IMR-90 (cell line): ENCODE measurements around the gene RAB31. TPM values are rescaled to one million over a fixed set of nuclear protein-coding genes. Genes with fewer than 3 reads are reported as not detected.

Experiments
- ATAC-seq: fragments of 200-7000 bp; cut with Tn5 transposase; 2 replicates; pipeline ENCODE4 v1.9.1; 2020; ENCODE audit warnings: low read depth, mild to moderate bottlenecking, moderate library complexity
- BruUV-seq: library from RNA; stranded (reverse); fragments of 400-500 nt; replicated peaks from 2 replicates; lab custom pipeline; 2021; lab: Mats Ljungman, UMichigan
- CTCF ChIA-PET: fragments of 300-600 bp; formaldehyde crosslinking; extraction: SDS; loops from one replicate; lab custom pipeline; 2021; ENCODE audit warnings: antibody characterized with exemption; lab: Yijun Ruan, JAX
- POLR2A ChIA-PET: fragments of 300-600 bp; sonication (Branson Sonifier 250); formaldehyde crosslinking; loops from one replicate; lab custom pipeline; 2022; ENCODE audit warnings: antibody characterized with exemption; ENCODE audit not compliant: unreplicated experiment; lab: Charles Lee
- DNase-seq: peaks from one replicate; pipeline ENCODE4 v3.0.0; 2013
- H2AFZ ChIP-seq: replicated peaks from 2 replicates; pipeline ENCODE3; 2013; ENCODE audit warnings: low read length, mild to moderate bottlenecking; ENCODE audit not compliant: poor library complexity
- H2AK5ac ChIP-seq: 2 replicates; pipeline ENCODE4 v1.6.1; 2013; ENCODE audit warnings: low read depth, low read length, inconsistent platforms
- H2AK9ac ChIP-seq: replicated peaks from 2 replicates; pipeline ENCODE3; 2013; ENCODE audit warnings: mild to moderate bottlenecking, low read depth, low read length, moderate library complexity; ENCODE audit not compliant: poor library complexity
- H2BK120ac ChIP-seq: 2 replicates; pipeline ENCODE4 v1.6.1; 2013; ENCODE audit warnings: low read depth, low read length, inconsistent platforms
- H2BK15ac ChIP-seq: 3 replicates; pipeline ENCODE4 v1.6.1; 2013; ENCODE audit warnings: low read depth, low read length, inconsistent platforms
- H2BK20ac ChIP-seq: 2 replicates; pipeline ENCODE4 v1.6.1; 2013; ENCODE audit warnings: low read depth, mild to moderate bottlenecking, inconsistent platforms, low read length, moderate library complexity
- H2BK5ac ChIP-seq: 2 replicates; pipeline ENCODE4 v1.6.1; 2013; ENCODE audit warnings: mild to moderate bottlenecking, low read depth, low read length, inconsistent platforms; ENCODE audit not compliant: poor library complexity, severe bottlenecking
- H3K14ac ChIP-seq: replicated peaks from 2 replicates; pipeline ENCODE4 v1.6.1; 2013; ENCODE audit warnings: low read depth, low read length, inconsistent platforms
- H3K18ac ChIP-seq: 2 replicates; pipeline ENCODE4 v1.6.1; 2013; ENCODE audit warnings: low read depth, low read length, control low read depth
- H3K23ac ChIP-seq: 2 replicates; pipeline ENCODE4 v1.6.1; 2013; ENCODE audit warnings: low read depth, low read length, inconsistent platforms
- H3K27ac ChIP-seq: 2 replicates; pipeline ENCODE4 v1.5.1; 2013; ENCODE audit warnings: mild to moderate bottlenecking, control low read depth, low read length; ENCODE audit not compliant: insufficient read depth
- H3K27me3 ChIP-seq: 2 replicates; pipeline ENCODE4 v1.6.1; 2013; ENCODE audit warnings: low read length; ENCODE audit not compliant: control insufficient read depth, insufficient read depth
- H3K36me3 ChIP-seq: 2 replicates; pipeline ENCODE4 v1.6.1; 2013; ENCODE audit warnings: low read length, mixed read lengths; ENCODE audit not compliant: control insufficient read depth, insufficient read depth
- H3K4ac ChIP-seq: 2 replicates; pipeline ENCODE4 v1.6.1; 2013; ENCODE audit warnings: low read depth, low read length, inconsistent platforms
- H3K4me1 ChIP-seq: 2 replicates; pipeline ENCODE4 v1.6.1; 2013; ENCODE audit warnings: low read length, mixed read lengths; ENCODE audit not compliant: control insufficient read depth, insufficient read depth
- H3K4me2 ChIP-seq: 2 replicates; pipeline ENCODE4 v1.6.1; 2013; ENCODE audit warnings: low read depth, mild to moderate bottlenecking, control low read depth, low read length, moderate library complexity
- H3K4me3 ChIP-seq: 2 replicates; pipeline ENCODE4 v1.5.1; 2013; ENCODE audit warnings: low read depth, mild to moderate bottlenecking, control low read depth, low read length, moderate library complexity; ENCODE audit not compliant: insufficient read depth
- H3K56ac ChIP-seq: 2 replicates; pipeline ENCODE4 v1.6.1; 2013; ENCODE audit warnings: low read length, inconsistent platforms; ENCODE audit not compliant: insufficient read depth; ENCODE audit errors: extremely low read depth
- H3K79me1 ChIP-seq, 2 experiments: 2 replicates each; pipeline ENCODE4 v1.6.1; 2013; ENCODE audit warnings: low read length in 2 of 2, inconsistent platforms in 1 of 2, low read depth in 1 of 2
- H3K9ac ChIP-seq: 2 replicates; pipeline ENCODE4 v1.6.1; 2013; ENCODE audit warnings: low read depth, low read length, control low read depth
- H3K9me1 ChIP-seq: 2 replicates; pipeline ENCODE4 v1.6.1; 2013; ENCODE audit warnings: low read length, inconsistent platforms; ENCODE audit not compliant: insufficient read depth
- H3K9me3 ChIP-seq: 2 replicates; pipeline ENCODE4 v1.6.1; 2013; ENCODE audit warnings: low read length; ENCODE audit not compliant: control insufficient read depth, insufficient read depth
- H4K20me1 ChIP-seq: 2 replicates; pipeline ENCODE4 v1.6.1; 2013; ENCODE audit warnings: low read length, inconsistent platforms; ENCODE audit not compliant: insufficient read depth
- H4K5ac ChIP-seq: 2 replicates; pipeline ENCODE4 v1.6.1; 2013; ENCODE audit warnings: mild to moderate bottlenecking, low read depth, low read length, control low read depth
- H4K8ac ChIP-seq, 2 experiments: 2 replicates each; pipeline ENCODE4 v1.6.1; 2013; ENCODE audit warnings: low read depth in 2 of 2, low read length in 2 of 2, control low read depth in 1 of 2, inconsistent platforms in 1 of 2
- H4K91ac ChIP-seq: 2 replicates; pipeline ENCODE4 v1.6.1; 2013; ENCODE audit warnings: low read depth, low read length, inconsistent platforms; ENCODE audit not compliant: insufficient read depth
- BHLHE40 ChIP-seq: fragments of 150-350 bp; IDR thresholded peaks from 2 replicates; pipeline ENCODE4 v1.6.1; 2016; ENCODE audit warnings: mild to moderate bottlenecking, low read depth, low read length
- CEBPB ChIP-seq: IDR thresholded peaks from 2 replicates; pipeline ENCODE4 v1.6.1; 2012; ENCODE audit warnings: low read depth, low read length, improper control_type of control experiment
- CHD1 ChIP-seq: IDR thresholded peaks from 2 replicates; pipeline ENCODE4 v1.6.1; 2012; ENCODE audit warnings: low read depth, low read length, improper control_type of control experiment
- FOS ChIP-seq: fragments of 150-350 bp; IDR thresholded peaks from 2 replicates; pipeline ENCODE4 v1.6.1; 2016; ENCODE audit warnings: low read depth, low read length
- MAZ ChIP-seq: IDR thresholded peaks from 2 replicates; pipeline ENCODE4 v1.6.1; 2012; ENCODE audit warnings: low read depth, mild to moderate bottlenecking, low read length, improper control_type of control experiment, moderate library complexity, borderline replicate concordance
- MXI1 ChIP-seq: IDR thresholded peaks from 2 replicates; pipeline ENCODE4 v1.6.1; 2012; ENCODE audit warnings: low read depth, mild to moderate bottlenecking, low read length, moderate library complexity, borderline replicate concordance
- NFE2L2 ChIP-seq: fragments of 150-350 bp; IDR thresholded peaks from 2 replicates; pipeline ENCODE4 v1.6.1; 2016; ENCODE audit warnings: low read depth, mild to moderate bottlenecking, low read length
- RAD21 ChIP-seq: IDR thresholded peaks from 2 replicates; pipeline ENCODE4 v1.6.1; 2012; ENCODE audit warnings: low read length, improper control_type of control experiment
- RCOR1 ChIP-seq: IDR thresholded peaks from 2 replicates; pipeline ENCODE4 v1.6.1; 2012; ENCODE audit warnings: mild to moderate bottlenecking, low read length, improper control_type of control experiment; ENCODE audit not compliant: insufficient replicate concordance
- SMC3 ChIP-seq: fragments of 150-350 bp; IDR thresholded peaks from 2 replicates; pipeline ENCODE4 v1.6.1; 2016; ENCODE audit warnings: low read depth, mild to moderate bottlenecking, antibody characterized with exemption, low read length, moderate library complexity
- WGBS, 2 experiments: methylation state at CpG; one replicate each; pipeline versions ENCODE4 v1.1.5 to v1.1.7; 2013; ENCODE audit warnings: missing lambda C conversion rate in 2 of 2; ENCODE audit not compliant: insufficient read length in 1 of 2; ENCODE audit errors: extremely low coverage in 2 of 2; 5-methylcytosine and 5-hydroxymethylcytosine counted together
- dilution Hi-C: fragments of 300-500 bp; cut with HindIII; formaldehyde crosslinking; loops from one replicate; pipeline ENCODE4 v1.14.3; 2018; ENCODE audit warnings: low sequenced_read_pairs; ENCODE audit not compliant: unreplicated experiment
- in situ Hi-C: fragments of 300-500 bp; cut with MboI; formaldehyde crosslinking; loops from 3 replicates; pipeline ENCODE4 v1.14.3; 2019; ENCODE audit warnings: low sequenced_read_pairs, inconsistent platforms, mixed read lengths
- intact Hi-C: fragments of 100-400 bp; cut with micrococcal nuclease; formaldehyde crosslinking; loops from 2 replicates; pipeline ENCODE4 v1.10.0; 2022
- polyA plus RNA-seq, 3 experiments: library from polyadenylated mRNA; depleted of rRNA; stranded (reverse); fragments of >200 nt; gene quantifications; 2 replicates each; pipeline ENCODE4 v1.2.3, GENCODE V29; 2012; ENCODE audit warnings: low replicate concordance in 1 of 3
- total RNA-seq: library from RNA; depleted of rRNA; stranded (reverse); fragments of >200 nt; gene quantifications from 2 replicates; pipeline ENCODE4 v1.2.3, GENCODE V29; 2012
- TF ChIP-seq, protein P1 (sequence below): conservative IDR thresholded peaks from 2 replicates; pipeline ENCODE4 v1.5.1; 2012; ENCODE audit warnings: mild to moderate bottlenecking, low read depth, low read length, improper control_type of control experiment
- TF ChIP-seq, protein P2 (sequence below): fragments of 150-350 bp; IDR thresholded peaks from 2 replicates; pipeline ENCODE4 v1.6.1; 2017; ENCODE audit warnings: mild to moderate bottlenecking, antibody characterized with exemption, low read length, low read depth
- TF ChIP-seq, protein P3 (sequence below): fragments of 150-350 bp; IDR thresholded peaks from 2 replicates; pipeline ENCODE4 v1.6.1; 2016; ENCODE audit warnings: low read depth, mild to moderate bottlenecking, low read length, moderate library complexity, borderline replicate concordance

Gene RAB31
- total and polyA plus RNA-seq, 2 of the 4 experiments (the other 2 are of a cell fraction): 13.8 to 26.9 TPM

DNA sequence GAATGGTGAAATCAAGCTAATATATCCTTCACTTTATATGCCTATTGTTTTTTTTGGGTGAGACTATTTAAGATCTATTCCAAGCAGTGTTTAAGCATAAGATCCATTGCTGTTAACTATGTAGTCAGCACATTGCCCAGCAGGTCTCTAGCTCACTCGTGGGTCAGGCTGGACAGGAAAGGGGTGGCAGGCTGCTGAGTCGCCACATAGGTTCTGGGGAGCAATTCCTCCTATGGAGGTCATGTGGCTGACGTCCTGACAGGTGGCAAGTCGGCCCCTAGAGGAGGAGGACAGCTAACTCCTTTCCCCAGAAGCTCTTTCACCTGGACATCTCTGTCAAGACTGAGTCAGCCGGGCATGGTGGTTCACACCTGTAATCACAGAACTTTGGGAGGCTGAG is 13.9 kb upstream of the RAB31 start:
- intact Hi-C loops: no loop called here
- POLR2A ChIA-PET: no interaction called here

More for the DNA sequence above, 13.9 kb upstream of the RAB31 start:
- H2AFZ ChIP-seq: no peak overlapping the region
- H3K4me3 ChIP-seq: no peak overlapping the region
- dilution Hi-C loops (no loop called here), in situ Hi-C loops (no loop called here)
- H3K14ac ChIP-seq: no peak overlapping the region
- ATAC-seq (no peak), DNase-seq (no peak)
- no peak overlapping the region for H3K56ac ChIP-seq
- no peak overlapping the region for H2BK120ac ChIP-seq
- no CpG with 5 or more reads among the region's 5 CpGs for WGBS, 2 experiments
- H3K27me3 ChIP-seq: no peaks in the 10 kb centered on the region
- no peak overlapping the region for H2BK20ac ChIP-seq
- no peak overlapping the region for H2BK5ac ChIP-seq
- H3K4me2 ChIP-seq: no peak overlapping the region
- H3K9me3 ChIP-seq: no peaks in the 10 kb centered on the region
- H2BK15ac ChIP-seq: no peak overlapping the region
- H3K4ac ChIP-seq: no peak overlapping the region
- CTCF ChIA-PET: no interaction called here
- no peaks in the 10 kb centered on the region for H4K20me1 ChIP-seq
- no peak overlapping the region for H3K18ac ChIP-seq
- no peak overlapping the region for H3K9ac ChIP-seq
- no TSS peak for BruUV-seq
- H2AK9ac ChIP-seq: no peak overlapping the region
- no peak overlapping the region for H3K23ac ChIP-seq
- no peaks in the 10 kb centered on the region; the same call in 1 of the 2 replicates for H3K4me1 ChIP-seq
- no peak overlapping the region for H2AK5ac ChIP-seq
- TF ChIP-seq SMC3 (no peak), FOS (no peak), NFE2L2 (no peak), BHLHE40 (no peak), CEBPB (no peak), MXI1 (no peak), CHD1 (no peak), MAZ (no peak), RAD21 (no peak), RCOR1 (no peak)
- TF ChIP-seq, protein P1, sequence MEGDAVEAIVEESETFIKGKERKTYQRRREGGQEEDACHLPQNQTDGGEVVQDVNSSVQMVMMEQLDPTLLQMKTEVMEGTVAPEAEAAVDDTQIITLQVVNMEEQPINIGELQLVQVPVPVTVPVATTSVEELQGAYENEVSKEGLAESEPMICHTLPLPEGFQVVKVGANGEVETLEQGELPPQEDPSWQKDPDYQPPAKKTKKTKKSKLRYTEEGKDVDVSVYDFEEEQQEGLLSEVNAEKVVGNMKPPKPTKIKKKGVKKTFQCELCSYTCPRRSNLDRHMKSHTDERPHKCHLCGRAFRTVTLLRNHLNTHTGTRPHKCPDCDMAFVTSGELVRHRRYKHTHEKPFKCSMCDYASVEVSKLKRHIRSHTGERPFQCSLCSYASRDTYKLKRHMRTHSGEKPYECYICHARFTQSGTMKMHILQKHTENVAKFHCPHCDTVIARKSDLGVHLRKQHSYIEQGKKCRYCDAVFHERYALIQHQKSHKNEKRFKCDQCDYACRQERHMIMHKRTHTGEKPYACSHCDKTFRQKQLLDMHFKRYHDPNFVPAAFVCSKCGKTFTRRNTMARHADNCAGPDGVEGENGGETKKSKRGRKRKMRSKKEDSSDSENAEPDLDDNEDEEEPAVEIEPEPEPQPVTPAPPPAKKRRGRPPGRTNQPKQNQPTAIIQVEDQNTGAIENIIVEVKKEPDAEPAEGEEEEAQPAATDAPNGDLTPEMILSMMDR: no peak
- TF ChIP-seq, protein P2, sequence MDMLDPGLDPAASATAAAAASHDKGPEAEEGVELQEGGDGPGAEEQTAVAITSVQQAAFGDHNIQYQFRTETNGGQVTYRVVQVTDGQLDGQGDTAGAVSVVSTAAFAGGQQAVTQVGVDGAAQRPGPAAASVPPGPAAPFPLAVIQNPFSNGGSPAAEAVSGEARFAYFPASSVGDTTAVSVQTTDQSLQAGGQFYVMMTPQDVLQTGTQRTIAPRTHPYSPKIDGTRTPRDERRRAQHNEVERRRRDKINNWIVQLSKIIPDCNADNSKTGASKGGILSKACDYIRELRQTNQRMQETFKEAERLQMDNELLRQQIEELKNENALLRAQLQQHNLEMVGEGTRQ: no peak
- TF ChIP-seq, protein P3, sequence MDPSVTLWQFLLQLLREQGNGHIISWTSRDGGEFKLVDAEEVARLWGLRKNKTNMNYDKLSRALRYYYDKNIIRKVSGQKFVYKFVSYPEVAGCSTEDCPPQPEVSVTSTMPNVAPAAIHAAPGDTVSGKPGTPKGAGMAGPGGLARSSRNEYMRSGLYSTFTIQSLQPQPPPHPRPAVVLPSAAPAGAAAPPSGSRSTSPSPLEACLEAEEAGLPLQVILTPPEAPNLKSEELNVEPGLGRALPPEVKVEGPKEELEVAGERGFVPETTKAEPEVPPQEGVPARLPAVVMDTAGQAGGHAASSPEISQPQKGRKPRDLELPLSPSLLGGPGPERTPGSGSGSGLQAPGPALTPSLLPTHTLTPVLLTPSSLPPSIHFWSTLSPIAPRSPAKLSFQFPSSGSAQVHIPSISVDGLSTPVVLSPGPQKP: no peak
- H3K79me1 ChIP-seq: no peaks in the 10 kb centered on the region
- no peaks in the 10 kb centered on the region for H3K36me3 ChIP-seq
- no peak overlapping the region for H4K91ac ChIP-seq
- H3K9me1 ChIP-seq: no peaks in the 10 kb centered on the region
- H4K5ac ChIP-seq: no peak overlapping the region
- H4K8ac ChIP-seq: no peak overlapping the region
- H3K27ac ChIP-seq: no peak overlapping the region
